Stimulated activated naive B cell treated with anti-CD40 and anti-IgM and Interleukin-4, amounts not matched to agents 10 μg/mL and 1 μg/mL and 100 μg/mL, for 72 hours (primary cell): ENCODE results near the gene ADCY4.
A peak's percentile ranks its signal among the peaks of the same experiment; 100 is the strongest.

ENCODE experiments used
- ATAC-seq, 2 donors: fragments of 150-1000 bp; cut with Tn5 transposase; replicated peaks; 2 replicates each; pipeline ENCODE4 v1.10.0; 2021; ENCODE audit warnings: moderate library complexity in 1 of 2
- DNase-seq: peaks from one replicate; pipeline ENCODE4 v3.0.0; 2021
- H3K27ac Mint-ChIP-seq: one replicate; pipeline ENCODE4 v1.8.0; 2022; ENCODE audit warnings: mild to moderate bottlenecking, mixed read lengths
- H3K27me3 Mint-ChIP-seq, 2 donors: one replicate each; pipeline ENCODE4 v1.8.0; 2022; ENCODE audit warnings: mixed read lengths in 2 of 2
- H3K36me3 Mint-ChIP-seq, 2 donors: one replicate each; pipeline ENCODE4 v1.8.0; 2022; ENCODE audit warnings: mixed read lengths in 2 of 2, mild to moderate bottlenecking in 1 of 2
- H3K4me1 Mint-ChIP-seq, 2 donors: one replicate each; pipeline ENCODE4 v1.8.0; 2022; ENCODE audit warnings: mixed read lengths in 2 of 2, mild to moderate bottlenecking in 1 of 2
- H3K4me3 Mint-ChIP-seq, 2 donors: one replicate each; pipeline ENCODE4 v1.8.0; 2022; ENCODE audit warnings: mild to moderate bottlenecking in 2 of 2, mixed read lengths in 2 of 2, moderate library complexity in 1 of 2
- H3K9me3 Mint-ChIP-seq, 2 donors: one replicate each; pipeline ENCODE4 v1.8.0; 2022; ENCODE audit warnings: mixed read lengths in 2 of 2, mild to moderate bottlenecking in 1 of 2

Gene ADCY4

DNA sequence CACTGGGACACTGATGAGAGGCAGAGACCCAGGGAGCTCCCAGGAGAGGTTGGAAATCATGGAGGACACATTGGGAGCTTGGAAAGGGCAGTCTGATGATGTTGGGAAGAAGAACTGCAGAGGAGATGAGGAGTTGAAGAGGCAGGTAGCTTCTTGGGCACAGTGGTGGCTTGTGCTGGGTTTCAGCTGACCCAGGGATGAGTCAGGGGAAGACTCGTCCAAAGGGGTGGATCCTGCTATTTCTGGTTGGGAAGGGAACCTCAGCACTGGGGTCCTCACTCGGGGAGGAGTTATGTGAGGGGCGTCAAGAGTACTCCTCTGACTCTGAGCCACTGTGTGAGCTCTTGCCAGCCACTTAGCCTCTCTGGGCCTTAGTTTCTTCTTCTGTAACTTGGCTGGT lies 11.5 kb downstream of the ADCY4 start:
- DNase-seq (no peak), ATAC-seq (no peak)
- Mint-ChIP-seq H3K36me3 (no peaks in the 10 kb centered on the region), H3K4me1 (peaks cover 0 to 1% of the 10 kb centered on the region in 2 donors), H3K9me3 (no peaks in the 10 kb centered on the region), H3K27ac (no peak overlapping the region), H3K27me3 (peaks cover 22 to 28% of the 10 kb centered on the region in 2 donors), H3K4me3 (no peak overlapping the region)

DNA sequence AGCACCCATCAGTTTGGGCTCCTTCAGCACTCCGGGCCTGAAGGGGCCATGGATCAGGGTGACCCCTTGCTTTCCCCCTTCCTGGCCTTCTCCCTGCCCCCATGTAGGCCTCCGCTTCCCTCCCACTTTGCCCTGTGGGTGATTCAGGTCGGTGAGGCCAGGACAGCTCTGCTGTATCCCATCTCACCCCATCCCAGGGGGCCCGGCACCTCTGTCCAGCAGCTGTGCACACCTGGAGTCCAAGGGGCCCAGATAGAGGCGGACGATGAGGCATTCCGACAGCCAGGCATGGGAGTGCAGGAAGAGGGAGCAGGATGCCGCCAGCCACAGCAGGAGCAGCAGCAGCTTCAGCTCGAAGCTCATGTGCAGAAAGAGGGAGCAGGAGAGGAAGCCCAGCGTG lies 12.2 kb downstream of the ADCY4 start:
- H3K27ac Mint-ChIP-seq: no peak overlapping the region
- ATAC-seq (no peak), DNase-seq (no peak)
- no peak overlapping the region for H3K4me3 Mint-ChIP-seq
- no peaks in the 10 kb centered on the region for H3K36me3 Mint-ChIP-seq
- H3K27me3 Mint-ChIP-seq: peaks cover 22 to 28% of the 10 kb centered on the region in 2 donors
- H3K4me1 Mint-ChIP-seq: no peaks in the 10 kb centered on the region
- no peaks in the 10 kb centered on the region for H3K9me3 Mint-ChIP-seq

DNA sequence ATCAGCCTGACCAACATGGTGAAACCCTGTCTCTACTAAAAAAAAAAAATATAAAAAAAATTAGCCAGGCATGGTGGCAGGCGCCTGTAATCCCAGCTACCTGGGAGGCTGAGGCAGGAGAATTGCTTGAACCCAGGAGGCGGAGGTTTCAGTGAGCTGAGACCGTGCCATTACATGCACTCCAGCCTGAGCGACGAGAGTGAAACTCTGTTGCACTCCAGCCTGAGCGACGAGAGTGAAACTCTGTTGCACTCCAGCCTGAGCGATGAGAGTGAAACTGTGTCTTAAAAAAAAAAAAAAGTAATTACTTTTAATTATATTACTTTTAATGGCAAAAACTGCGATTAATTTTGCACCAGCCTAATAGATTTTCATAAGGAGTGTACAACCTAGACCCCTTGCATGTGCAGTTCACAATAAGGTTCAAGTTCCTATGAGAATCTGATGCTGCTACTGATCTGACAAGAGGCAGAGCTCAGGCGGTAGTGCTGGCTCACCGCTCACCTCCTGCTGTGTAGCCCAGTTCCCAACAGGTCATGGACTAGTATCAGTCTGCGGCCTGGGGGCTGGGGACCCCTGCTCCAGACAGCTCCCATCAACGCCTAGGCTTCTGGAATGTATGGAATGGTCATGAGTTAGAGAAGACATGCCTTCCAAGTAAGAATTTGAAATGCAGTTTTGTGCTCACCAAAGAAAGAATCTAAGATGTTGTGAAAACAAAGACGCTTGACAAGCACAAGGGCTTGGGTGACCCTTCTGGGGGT lies 13.5 kb downstream of the ADCY4 start:
- no peak for DNase-seq
- no peaks in the 10 kb centered on the region for H3K9me3 Mint-ChIP-seq
- no peak for ATAC-seq
- H3K4me3 Mint-ChIP-seq: no peak overlapping the region
- peaks cover 22 to 28% of the 10 kb centered on the region in 2 donors for H3K27me3 Mint-ChIP-seq
- H3K36me3 Mint-ChIP-seq: no peaks in the 10 kb centered on the region
- no peak overlapping the region for H3K27ac Mint-ChIP-seq
- H3K4me1 Mint-ChIP-seq: peaks cover 4 to 6% of the 10 kb centered on the region in 2 donors

DNA sequence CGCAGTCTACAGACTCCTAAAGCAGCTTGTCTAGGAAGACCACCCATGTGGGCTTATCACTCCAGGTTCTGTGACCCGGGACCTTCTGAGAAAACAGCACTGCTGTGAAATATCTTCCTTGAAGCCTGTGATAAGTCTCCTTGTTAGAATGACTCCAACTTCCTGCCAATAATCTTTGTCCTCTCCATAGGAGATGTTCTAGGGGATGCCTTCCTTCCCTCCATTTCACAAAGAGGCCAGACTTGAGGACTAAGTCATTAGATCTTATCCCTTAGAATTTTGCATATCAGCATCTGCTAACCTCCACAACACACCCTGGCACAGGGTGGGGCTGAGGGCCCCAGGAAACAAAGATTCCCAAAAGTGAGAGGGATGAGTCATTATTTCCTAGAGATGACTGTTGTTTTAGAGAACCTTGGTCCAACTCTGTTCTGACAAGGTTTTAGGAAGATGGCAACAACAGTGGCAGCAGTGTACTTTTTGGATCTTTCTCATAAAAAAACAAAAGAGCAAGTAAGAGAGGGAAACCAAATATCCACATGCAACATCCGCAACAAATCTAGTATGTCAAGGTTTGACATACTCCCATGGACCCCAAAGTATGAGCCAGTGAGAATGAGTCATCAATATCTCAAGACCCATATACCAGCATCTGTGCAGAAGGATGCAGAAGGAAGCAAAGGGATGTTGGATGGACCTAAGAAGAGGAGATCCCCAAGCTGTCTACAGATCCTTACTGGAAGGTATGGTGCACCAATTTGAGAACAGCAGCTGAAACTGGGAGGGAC lies 17.5 kb downstream of the ADCY4 start:
- Mint-ChIP-seq H3K4me1 (peaks cover 28 to 33% of the 10 kb centered on the region in 2 donors), H3K27me3 (peaks cover 15 to 21% of the 10 kb centered on the region in 2 donors)

DNA sequence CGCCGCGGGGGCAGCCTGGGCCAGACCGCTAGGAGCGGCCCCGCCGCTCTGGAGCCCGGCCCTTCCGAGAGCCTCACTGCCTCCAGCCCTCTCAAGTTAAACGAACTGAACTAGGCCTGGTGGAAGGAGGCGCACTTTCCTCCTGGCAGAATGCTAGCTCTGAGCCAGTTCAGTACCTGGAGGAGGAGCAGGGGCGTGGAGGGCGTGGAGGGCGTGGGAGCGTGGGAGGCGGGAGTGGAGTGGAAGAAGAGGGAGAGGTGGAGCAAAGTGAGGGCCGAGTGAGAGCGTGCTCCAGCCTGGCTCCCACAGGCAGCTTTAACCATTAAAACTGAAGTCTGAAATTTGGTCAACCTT lies 18.3 kb downstream of the ADCY4 start:
- no peak for ATAC-seq
- H3K27me3 Mint-ChIP-seq: peaks cover 12 to 17% of the 10 kb centered on the region in 2 donors
- H3K27ac Mint-ChIP-seq: no peak overlapping the region
- no peak for DNase-seq
- no peak overlapping the region for H3K4me3 Mint-ChIP-seq
- H3K4me1 Mint-ChIP-seq: peaks cover 35 to 40% of the 10 kb centered on the region in 2 donors
- no peaks in the 10 kb centered on the region for H3K9me3 Mint-ChIP-seq
- H3K36me3 Mint-ChIP-seq: peaks cover 5 to 23% of the 10 kb centered on the region in 2 donors

More for the DNA sequence above, 17.5 kb downstream of the ADCY4 start:
- DNase-seq (no peak), ATAC-seq (no peak)
- H3K27ac Mint-ChIP-seq: no peak overlapping the region
- H3K36me3 Mint-ChIP-seq: peaks cover 5 to 19% of the 10 kb centered on the region in 2 donors
- no peak overlapping the region for H3K4me3 Mint-ChIP-seq
- H3K9me3 Mint-ChIP-seq: no peaks in the 10 kb centered on the region

DNA sequence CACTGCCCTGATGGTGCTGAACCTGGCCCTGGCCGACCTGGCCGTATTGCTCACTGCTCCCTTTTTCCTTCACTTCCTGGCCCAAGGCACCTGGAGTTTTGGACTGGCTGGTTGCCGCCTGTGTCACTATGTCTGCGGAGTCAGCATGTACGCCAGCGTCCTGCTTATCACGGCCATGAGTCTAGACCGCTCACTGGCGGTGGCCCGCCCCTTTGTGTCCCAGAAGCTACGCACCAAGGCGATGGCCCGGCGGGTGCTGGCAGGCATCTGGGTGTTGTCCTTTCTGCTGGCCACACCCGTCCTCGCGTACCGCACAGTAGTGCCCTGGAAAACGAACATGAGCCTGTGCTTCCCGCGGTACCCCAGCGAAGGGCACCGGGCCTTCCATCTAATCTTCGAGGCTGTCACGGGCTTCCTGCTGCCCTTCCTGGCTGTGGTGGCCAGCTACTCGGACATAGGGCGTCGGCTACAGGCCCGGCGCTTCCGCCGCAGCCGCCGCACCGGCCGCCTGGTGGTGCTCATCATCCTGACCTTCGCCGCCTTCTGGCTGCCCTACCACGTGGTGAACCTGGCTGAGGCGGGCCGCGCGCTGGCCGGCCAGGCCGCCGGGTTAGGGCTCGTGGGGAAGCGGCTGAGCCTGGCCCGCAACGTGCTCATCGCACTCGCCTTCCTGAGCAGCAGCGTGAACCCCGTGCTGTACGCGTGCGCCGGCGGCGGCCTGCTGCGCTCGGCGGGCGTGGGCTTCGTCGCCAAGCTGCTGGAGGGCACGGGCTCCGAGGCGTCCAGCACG lies 18.9 kb downstream of the ADCY4 start:
- no peak for DNase-seq
- Mint-ChIP-seq H3K9me3 (no peaks in the 10 kb centered on the region), H3K36me3 (peaks cover 5 to 23% of the 10 kb centered on the region in 2 donors), H3K4me1 (peaks cover 39 to 46% of the 10 kb centered on the region in 2 donors), H3K27ac (no peak overlapping the region), H3K4me3 (no peak overlapping the region), H3K27me3 (peaks cover 12 to 17% of the 10 kb centered on the region in 2 donors)
- no peak for ATAC-seq

DNA sequence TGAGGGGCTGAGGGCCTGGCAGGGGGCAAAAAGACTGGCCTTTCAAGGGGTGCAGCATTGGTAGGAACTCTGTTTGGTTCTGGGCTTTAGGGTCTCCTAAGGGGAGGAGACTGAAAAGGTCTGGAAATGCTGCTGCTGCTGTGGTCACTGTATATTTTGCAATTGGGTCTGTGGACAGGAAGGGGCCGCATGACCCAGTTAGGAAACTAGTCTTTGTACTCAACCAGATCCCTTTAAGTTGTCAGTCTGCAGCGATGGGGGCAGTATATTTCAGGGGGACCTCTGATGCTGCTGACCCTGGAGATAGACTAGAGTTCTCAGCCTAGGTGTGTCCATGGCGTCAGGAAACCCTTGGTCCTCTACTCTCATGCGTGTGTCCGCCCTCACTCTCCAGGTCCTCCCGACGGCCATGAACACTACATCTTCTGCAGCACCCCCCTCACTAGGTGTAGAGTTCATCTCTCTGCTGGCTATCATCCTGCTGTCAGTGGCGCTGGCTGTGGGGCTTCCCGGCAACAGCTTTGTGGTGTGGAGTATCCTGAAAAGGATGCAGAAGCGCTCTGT lies 19.5 kb downstream of the ADCY4 start:
- Mint-ChIP-seq H3K4me3 (no peak overlapping the region), H3K27me3 (peaks cover 10 to 12% of the 10 kb centered on the region in 2 donors), H3K9me3 (no peaks in the 10 kb centered on the region), H3K4me1 (peaks cover 41 to 53% of the 10 kb centered on the region in 2 donors), H3K36me3 (peaks cover 5 to 23% of the 10 kb centered on the region in 2 donors), H3K27ac (no peak overlapping the region)
- ATAC-seq (no peak), DNase-seq (no peak)

DNA sequence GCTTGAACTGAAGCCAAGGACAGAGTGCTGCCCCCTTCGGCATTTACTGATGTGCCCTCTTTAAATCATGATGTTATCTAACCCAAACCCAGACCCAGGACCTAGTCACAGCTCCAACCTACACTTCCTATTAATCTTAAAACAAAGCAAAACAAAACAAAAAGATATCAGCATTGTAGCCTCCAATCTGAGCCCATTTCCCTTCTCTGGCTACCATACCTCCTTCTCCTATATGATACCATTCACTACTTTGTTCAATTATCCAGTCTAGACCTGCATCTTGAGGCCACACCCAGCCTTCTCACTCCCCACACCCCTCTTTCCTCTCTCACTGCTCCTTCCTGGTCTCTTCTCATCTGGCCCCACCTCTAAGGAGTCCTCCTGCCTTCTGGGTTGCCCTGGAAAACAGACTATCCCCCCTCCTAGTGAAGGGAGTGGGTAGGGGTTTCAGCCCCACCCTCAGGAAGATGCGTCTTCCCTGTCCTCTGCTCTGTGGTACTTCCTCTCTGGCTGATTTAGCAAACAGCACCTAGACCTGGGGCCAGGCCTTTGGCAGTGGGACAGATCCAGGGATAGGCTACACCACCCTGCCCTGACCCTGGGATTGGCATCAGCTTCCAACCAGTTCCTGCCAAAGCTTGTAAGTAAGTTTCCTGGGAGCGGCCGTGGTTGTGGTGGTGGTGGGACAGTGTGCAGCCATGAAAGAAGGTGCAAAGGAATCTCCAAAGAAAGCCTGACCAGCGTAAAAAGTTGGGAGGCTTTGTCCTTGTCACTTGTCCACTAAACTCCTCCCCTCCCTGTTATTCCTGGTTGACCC lies 20.3 kb downstream of the ADCY4 start:
- peak overlapping the region; percentile 15 for H3K27ac Mint-ChIP-seq
- H3K27me3 Mint-ChIP-seq: peaks cover 5% of the 10 kb centered on the region in 2 donors
- H3K4me1 Mint-ChIP-seq: peaks cover 47 to 60% of the 10 kb centered on the region in 2 donors
- ATAC-seq (no peak), DNase-seq (no peak)
- no peaks in the 10 kb centered on the region for H3K9me3 Mint-ChIP-seq
- peaks cover 9 to 28% of the 10 kb centered on the region in 2 donors for H3K36me3 Mint-ChIP-seq
- peak overlapping the region in 1 of 2 donors; percentile 9 for H3K4me3 Mint-ChIP-seq

DNA sequence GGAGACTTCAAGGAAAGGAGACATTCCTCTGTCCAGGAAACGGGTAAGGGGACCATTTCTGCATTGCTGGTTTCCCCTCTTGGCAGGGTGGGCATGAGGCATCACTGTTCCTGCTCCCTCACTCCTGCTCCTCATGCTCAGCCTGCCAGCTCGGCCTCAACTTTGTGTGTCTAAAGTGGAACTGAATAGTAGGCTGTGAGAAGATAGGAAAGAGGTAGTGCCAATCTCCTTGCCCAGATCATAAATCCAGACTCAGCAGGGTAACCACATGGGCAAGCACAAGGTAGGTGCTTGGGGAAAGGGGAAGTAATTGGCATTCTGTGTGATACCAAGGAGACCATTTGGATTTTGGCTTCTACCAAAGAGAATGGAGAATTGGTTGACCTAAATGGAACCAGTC lies 21.0 kb downstream of the ADCY4 start:
- DNase-seq: no peak
- peak overlapping the region in 1 of 2 donors; percentile 31 for H3K4me3 Mint-ChIP-seq
- H3K27ac Mint-ChIP-seq: peak overlapping the region; percentile 31
- H3K27me3 Mint-ChIP-seq: no peaks in the 10 kb centered on the region
- H3K9me3 Mint-ChIP-seq: no peaks in the 10 kb centered on the region
- H3K4me1 Mint-ChIP-seq: peaks cover 52 to 67% of the 10 kb centered on the region in 2 donors
- H3K36me3 Mint-ChIP-seq: peaks cover 15 to 34% of the 10 kb centered on the region in 2 donors
- ATAC-seq: no peak

DNA sequence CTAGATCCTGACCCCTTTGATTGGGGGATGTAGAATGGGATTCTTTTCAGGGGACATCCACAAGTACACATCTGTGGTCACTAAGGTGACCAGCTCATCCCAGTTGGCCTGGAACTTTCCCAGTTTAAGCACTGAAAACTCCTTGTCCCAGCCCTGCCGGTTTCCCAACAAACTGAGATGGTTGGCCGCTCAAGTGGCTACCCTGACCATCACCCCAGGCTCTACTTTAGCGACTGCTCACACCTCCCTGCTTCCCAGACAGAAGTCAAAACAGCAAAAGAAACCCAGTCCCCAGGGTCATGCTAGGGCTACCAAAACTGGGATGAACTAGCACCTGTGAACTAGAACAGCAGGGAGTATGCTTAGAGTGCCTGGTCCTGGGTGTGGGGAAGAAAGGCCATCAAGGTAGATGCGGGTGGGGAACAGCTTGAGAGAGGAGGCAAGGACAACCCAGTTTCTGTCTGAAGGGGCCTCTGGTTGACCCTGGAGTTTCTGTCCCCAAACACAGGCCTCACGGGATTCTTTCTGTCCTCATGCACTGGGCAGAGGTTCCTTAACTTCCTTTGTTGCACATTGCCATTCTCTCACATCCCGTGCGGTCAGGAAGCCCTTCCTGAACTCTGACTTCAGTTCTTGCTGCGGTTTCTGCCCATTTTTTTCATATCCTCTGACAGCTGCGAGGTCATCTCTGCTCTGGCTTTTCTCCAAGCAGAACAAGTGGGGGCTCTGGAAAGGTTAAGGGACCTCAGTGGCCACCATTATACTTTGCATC lies 21.9 kb downstream of the ADCY4 start:
- ATAC-seq (peak in 1 of 2 donors; percentile 6), DNase-seq (no peak)
- H3K36me3 Mint-ChIP-seq: peaks cover 21 to 41% of the 10 kb centered on the region in 2 donors
- H3K27me3 Mint-ChIP-seq: no peaks in the 10 kb centered on the region
- peaks cover 56 to 75% of the 10 kb centered on the region in 2 donors for H3K4me1 Mint-ChIP-seq
- H3K27ac Mint-ChIP-seq: peak overlapping the region; percentile 59
- no peak overlapping the region for H3K4me3 Mint-ChIP-seq
- H3K9me3 Mint-ChIP-seq: no peaks in the 10 kb centered on the region

DNA sequence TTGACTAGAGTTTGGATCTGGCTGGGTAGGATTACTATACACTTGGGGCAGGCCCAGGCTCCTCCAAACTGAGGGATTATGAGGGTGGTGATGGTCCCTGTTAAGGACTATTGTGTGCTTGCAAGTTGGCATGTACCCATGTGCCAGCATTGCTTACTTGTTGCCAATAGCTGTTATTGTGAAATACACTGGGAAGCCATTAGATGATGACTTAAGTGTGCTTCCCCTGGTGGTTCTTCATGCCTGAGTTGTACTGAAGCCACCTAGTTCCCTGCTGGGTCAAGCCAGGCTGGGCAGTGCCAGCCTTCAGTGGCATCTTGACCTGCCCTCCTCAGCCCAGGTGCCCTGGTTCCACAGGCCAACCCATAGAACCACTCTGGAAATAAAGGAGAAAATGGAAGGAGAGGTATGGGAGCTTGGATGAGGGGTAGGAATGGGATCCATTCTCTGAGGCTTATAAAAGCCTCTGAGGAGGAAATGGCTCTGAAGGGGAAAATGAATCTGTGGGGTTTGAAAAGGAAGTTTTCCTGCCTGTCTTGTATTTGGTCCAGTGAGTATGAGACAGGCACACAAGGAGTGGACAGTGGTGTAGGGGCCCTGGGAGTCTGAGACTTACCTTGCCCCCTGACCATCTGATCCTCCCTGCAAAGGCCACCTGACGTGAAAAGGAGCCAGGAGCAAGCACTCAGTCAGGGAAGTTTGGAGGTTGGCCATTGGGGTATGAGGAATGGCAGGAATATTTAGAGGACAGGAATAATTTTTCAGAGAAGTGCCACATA lies 22.8 kb downstream of the ADCY4 start:
- no peaks in the 10 kb centered on the region for H3K27me3 Mint-ChIP-seq
- H3K9me3 Mint-ChIP-seq: no peaks in the 10 kb centered on the region
- H3K36me3 Mint-ChIP-seq: peaks cover 24 to 47% of the 10 kb centered on the region in 2 donors
- H3K4me3 Mint-ChIP-seq: peak overlapping the region; percentile 76 to 79
- ATAC-seq (no peak), DNase-seq (no peak)
- H3K4me1 Mint-ChIP-seq: peaks cover 59 to 79% of the 10 kb centered on the region in 2 donors
- H3K27ac Mint-ChIP-seq: peak overlapping the region; percentile 25
